ACC112 (cell line): ENCODE measurements around the gene PDS5A.
"Not testable (repeated sequence)": the region's sequence is repeated elsewhere in the genome, so short reads cannot be mapped to it uniquely, and the experiment has no call there.

Source experiments
- H2AFZ ChIP-seq: fragments of 200-600 bp; sonication (generic); one replicate; pipeline ENCODE4 v1.6.0; 2017; ENCODE audit warnings: antibody characterized with exemption, low read length; ENCODE audit not compliant: unreplicated experiment
- H3K27ac ChIP-seq: fragments of 200-600 bp; sonication (generic); 2 replicates; pipeline ENCODE4 v1.5.1; 2014; ENCODE audit warnings: low read depth, mild to moderate bottlenecking, antibody characterized with exemption, low read length, moderate library complexity
- H3K27me3 ChIP-seq: fragments of 200-600 bp; sonication (generic); 2 replicates; pipeline ENCODE4 v1.6.1; 2014; ENCODE audit warnings: mild to moderate bottlenecking, antibody characterized with exemption, low read length, moderate library complexity, mixed read lengths; ENCODE audit not compliant: insufficient read depth
- H3K36me3 ChIP-seq: fragments of 200-600 bp; sonication (generic); 2 replicates; pipeline ENCODE4 v1.6.1; 2016; ENCODE audit warnings: mild to moderate bottlenecking, antibody characterized with exemption, low read length, moderate library complexity, mixed read lengths; ENCODE audit not compliant: insufficient read depth
- H3K4me1 ChIP-seq: fragments of 200-600 bp; sonication (generic); one replicate; pipeline ENCODE4 v1.6.1; 2016; ENCODE audit warnings: low read length, mixed read lengths; ENCODE audit not compliant: insufficient read depth, unreplicated experiment, control insufficient read depth
- H3K4me3 ChIP-seq: fragments of 200-600 bp; sonication (generic); 2 replicates; pipeline ENCODE4 v1.5.1; 2014; ENCODE audit warnings: mild to moderate bottlenecking, low read depth, low read length
- H3K79me2 ChIP-seq: fragments of 200-600 bp; sonication (generic); one replicate; pipeline ENCODE4 v1.6.0; 2016; ENCODE audit warnings: low read length; ENCODE audit not compliant: control insufficient read depth, unreplicated experiment, insufficient read depth

PDS5A gene, protein sequence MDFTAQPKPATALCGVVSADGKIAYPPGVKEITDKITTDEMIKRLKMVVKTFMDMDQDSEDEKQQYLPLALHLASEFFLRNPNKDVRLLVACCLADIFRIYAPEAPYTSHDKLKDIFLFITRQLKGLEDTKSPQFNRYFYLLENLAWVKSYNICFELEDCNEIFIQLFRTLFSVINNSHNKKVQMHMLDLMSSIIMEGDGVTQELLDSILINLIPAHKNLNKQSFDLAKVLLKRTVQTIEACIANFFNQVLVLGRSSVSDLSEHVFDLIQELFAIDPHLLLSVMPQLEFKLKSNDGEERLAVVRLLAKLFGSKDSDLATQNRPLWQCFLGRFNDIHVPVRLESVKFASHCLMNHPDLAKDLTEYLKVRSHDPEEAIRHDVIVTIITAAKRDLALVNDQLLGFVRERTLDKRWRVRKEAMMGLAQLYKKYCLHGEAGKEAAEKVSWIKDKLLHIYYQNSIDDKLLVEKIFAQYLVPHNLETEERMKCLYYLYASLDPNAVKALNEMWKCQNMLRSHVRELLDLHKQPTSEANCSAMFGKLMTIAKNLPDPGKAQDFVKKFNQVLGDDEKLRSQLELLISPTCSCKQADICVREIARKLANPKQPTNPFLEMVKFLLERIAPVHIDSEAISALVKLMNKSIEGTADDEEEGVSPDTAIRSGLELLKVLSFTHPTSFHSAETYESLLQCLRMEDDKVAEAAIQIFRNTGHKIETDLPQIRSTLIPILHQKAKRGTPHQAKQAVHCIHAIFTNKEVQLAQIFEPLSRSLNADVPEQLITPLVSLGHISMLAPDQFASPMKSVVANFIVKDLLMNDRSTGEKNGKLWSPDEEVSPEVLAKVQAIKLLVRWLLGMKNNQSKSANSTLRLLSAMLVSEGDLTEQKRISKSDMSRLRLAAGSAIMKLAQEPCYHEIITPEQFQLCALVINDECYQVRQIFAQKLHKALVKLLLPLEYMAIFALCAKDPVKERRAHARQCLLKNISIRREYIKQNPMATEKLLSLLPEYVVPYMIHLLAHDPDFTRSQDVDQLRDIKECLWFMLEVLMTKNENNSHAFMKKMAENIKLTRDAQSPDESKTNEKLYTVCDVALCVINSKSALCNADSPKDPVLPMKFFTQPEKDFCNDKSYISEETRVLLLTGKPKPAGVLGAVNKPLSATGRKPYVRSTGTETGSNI (N-terminal part only)

GRCh38 chr4:39977489-39978377 is at the start of gene PDS5A:
Gene PDS5A, minus strand, starts transcription at chr4:39977911. Its CDS starts 1,334 bp downstream, at chr4:39976577.
- H3K27me3 ChIP-seq = no peaks in the 10 kb centered on the region
- peaks cover 12% of the 10 kb centered on the region; the same call in 1 of the 2 replicates for H3K36me3 ChIP-seq
- H2AFZ ChIP-seq = peak within 1 kb of the TSS; percentile 88
- peaks cover 10% of the 10 kb centered on the region for H3K4me1 ChIP-seq
- H3K79me2 ChIP-seq = peaks cover 45% of the 10 kb centered on the region
- peak within 1 kb of the TSS; percentile 91 for H3K4me3 ChIP-seq
- H3K27ac ChIP-seq = peak within 1 kb of the TSS; percentile 80

- not testable (repeated sequence) for H3K27me3 ChIP-seq, H3K4me3 ChIP-seq, H3K79me2 ChIP-seq, H3K4me1 ChIP-seq, H2AFZ ChIP-seq, H3K27ac ChIP-seq, H3K36me3 ChIP-seq
Observed at GRCh38 chr4:40024049-40024448, 46.3 kb upstream of the PDS5A start.

DNA sequence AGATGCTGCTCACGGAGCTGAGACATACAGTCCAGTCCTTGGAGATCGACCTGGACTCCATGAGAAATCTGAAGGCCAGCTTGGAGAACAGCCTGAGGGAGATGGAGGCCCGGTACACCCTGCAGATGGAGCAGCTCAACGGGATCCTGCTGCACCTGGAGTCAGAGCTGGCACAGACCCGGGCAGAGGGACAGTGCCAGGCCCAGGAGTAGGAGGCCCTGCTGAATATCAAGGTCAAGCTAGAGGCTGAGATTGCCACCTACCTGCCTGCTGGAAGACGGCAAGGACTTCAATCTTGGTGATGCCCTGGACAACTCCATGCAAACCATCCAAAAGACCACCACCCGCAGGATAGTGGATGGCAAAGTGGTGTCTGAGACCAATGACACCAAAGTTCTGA is 43.4 kb upstream of the PDS5A start:
- H2AFZ ChIP-seq, H3K79me2 ChIP-seq, H3K4me1 ChIP-seq, H3K4me3 ChIP-seq, H3K36me3 ChIP-seq, H3K27ac ChIP-seq, H3K27me3 ChIP-seq: not testable (repeated sequence)

DNA sequence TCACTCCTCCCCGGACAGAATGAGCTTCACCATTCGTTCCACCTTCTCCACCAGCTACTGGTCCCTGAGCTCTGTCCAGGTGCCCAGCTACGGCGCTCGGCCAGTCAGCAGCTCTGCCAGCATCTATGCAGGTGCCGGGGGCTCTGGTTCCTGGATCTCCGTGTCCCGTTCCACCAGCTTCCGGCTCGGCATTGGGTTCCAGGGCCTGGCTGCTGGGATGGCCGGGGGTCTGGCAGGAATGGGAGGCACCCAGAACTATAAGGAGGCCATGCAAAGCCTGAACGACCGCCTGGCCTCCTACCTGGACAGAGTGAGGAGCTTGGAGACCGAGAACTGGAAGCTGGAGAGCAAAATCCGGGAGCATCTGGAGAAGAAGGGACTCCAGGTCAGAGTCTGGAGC is 42.5 kb upstream of the PDS5A start:
- H3K79me2 ChIP-seq = no peaks in the 10 kb centered on the region
- H3K27ac ChIP-seq = no peak overlapping the region
- peaks cover 3% of the 10 kb centered on the region for H3K4me1 ChIP-seq
- H2AFZ ChIP-seq = no peak overlapping the region
- no peak overlapping the region for H3K4me3 ChIP-seq
- H3K27me3 ChIP-seq = no peaks in the 10 kb centered on the region
- H3K36me3 ChIP-seq = no peaks in the 10 kb centered on the region

- no peaks in the 10 kb centered on the region for H3K4me1 ChIP-seq
- no peak overlapping the region for H2AFZ ChIP-seq
- H3K4me3 ChIP-seq = no peak overlapping the region
- H3K27ac ChIP-seq = no peak overlapping the region
- H3K27me3 ChIP-seq = no peaks in the 10 kb centered on the region
- H3K36me3 ChIP-seq = no peaks in the 10 kb centered on the region
- no peaks in the 10 kb centered on the region for H3K79me2 ChIP-seq
Observed at GRCh38 chr4:40016007-40016406, 38.3 kb upstream of the PDS5A start.

GRCh38 chr4:40003986-40004385 is 26.3 kb upstream of the PDS5A start:
- no peaks in the 10 kb centered on the region for H3K36me3 ChIP-seq
- no peaks in the 10 kb centered on the region for H3K27me3 ChIP-seq
- H3K4me1 ChIP-seq = peaks cover 8% of the 10 kb centered on the region
- H3K79me2 ChIP-seq = no peaks in the 10 kb centered on the region
- no peak overlapping the region for H3K27ac ChIP-seq
- H3K4me3 ChIP-seq = no peak overlapping the region
- H2AFZ ChIP-seq = no peak overlapping the region

DNA sequence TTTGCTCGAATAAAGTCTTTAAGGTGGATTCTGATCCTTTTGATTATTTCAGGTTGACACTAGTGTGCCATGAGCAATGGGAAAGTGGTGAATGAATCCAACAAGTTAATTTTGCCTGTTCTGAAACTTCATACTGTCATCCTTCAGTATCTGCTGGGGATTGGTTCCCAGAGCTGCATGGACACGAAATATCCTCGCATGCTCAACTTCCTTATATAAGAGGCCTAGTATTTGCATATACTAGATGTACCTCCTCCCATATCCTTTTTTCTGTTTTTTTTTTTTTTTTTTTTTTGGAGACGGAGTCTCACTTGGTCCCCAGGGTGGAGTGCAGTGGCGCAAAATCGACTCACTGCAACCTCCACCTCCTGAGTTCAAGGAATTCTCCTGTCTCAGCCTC is 23.0 kb upstream of the PDS5A start:
- no peak overlapping the region for H3K27ac ChIP-seq
- peaks cover 8% of the 10 kb centered on the region for H3K4me1 ChIP-seq

DNA sequence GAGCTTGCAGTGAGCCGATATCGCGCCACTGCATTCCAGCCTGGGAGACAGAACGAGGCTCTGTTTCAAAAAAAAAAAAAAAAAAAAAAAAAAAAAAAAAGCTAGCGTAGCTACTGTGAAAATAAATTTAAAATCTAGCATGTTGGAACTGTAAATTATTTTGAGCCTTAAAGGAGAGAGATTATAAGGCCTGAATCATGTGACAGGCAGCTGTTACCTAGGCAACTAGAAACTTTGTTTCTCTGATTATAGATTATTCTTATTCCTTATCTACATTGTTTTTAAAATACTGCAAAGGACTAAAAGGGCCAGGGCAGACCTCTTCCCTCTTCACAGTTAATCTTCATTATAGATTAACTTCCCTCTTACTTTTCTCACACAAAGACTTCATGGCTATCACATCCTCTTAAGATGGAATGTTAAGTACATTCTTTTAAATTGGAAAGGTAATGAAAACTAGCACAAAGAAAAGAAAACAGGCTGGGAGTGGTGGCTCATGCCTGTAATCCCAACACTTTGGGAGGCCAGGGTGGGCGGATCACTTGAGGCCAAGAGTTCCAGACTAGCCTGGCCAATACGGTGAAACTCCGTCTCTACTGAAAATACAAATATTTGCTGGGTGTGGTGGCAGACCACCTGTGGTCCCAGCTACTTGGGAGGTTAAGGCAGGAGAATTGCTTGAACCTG is 21.1 kb upstream of the PDS5A start:
- H3K4me1 ChIP-seq = peaks cover 5% of the 10 kb centered on the region
- no peaks in the 10 kb centered on the region for H3K27me3 ChIP-seq
- H3K27ac ChIP-seq = no peak overlapping the region
- no peak overlapping the region for H3K4me3 ChIP-seq
- H3K36me3 ChIP-seq = no peaks in the 10 kb centered on the region
- H2AFZ ChIP-seq = no peak overlapping the region
- H3K79me2 ChIP-seq = no peaks in the 10 kb centered on the region

More for the DNA sequence above, 23.0 kb upstream of the PDS5A start:
- no peaks in the 10 kb centered on the region for H3K27me3 ChIP-seq
- H3K79me2 ChIP-seq = no peaks in the 10 kb centered on the region
- H3K36me3 ChIP-seq = no peaks in the 10 kb centered on the region
- no peak overlapping the region for H3K4me3 ChIP-seq
- H2AFZ ChIP-seq = no peak overlapping the region

- Histone ChIP-seq H3K36me3 (no peaks in the 10 kb centered on the region), H2AFZ (no peak overlapping the region), H3K4me3 (no peak overlapping the region), H3K27me3 (no peaks in the 10 kb centered on the region), H3K4me1 (no peaks in the 10 kb centered on the region), H3K27ac (no peak overlapping the region), H3K79me2 (no peaks in the 10 kb centered on the region)
Observed at GRCh38 chr4:39996811-39997210, 19.1 kb upstream of the PDS5A start.
